GM12891 (cell line): Measurements from ENCODE around the gene MRPS21.
A peak's percentile ranks its signal among the peaks of the same experiment; 100 is the strongest.
"Not testable (repeated sequence)": the region's sequence is repeated elsewhere in the genome, so short reads cannot be mapped to it uniquely, and the experiment has no call there.

Source experiments
- DNase-seq: peaks from one replicate; pipeline ENCODE4 v3.0.0; 2011; ENCODE audit warnings: low spot score; ENCODE audit not compliant: insufficient read length
- FAIRE-seq: peaks from 2 replicates; lab custom pipeline; 2011; peaks lifted over from hg19 to GRCh38; lab: Jason Lieb, UNC
- PAX5 ChIP-seq: IDR thresholded peaks from 2 replicates; pipeline ENCODE4 v1.6.1; 2011; ENCODE audit warnings: low read length, moderate library complexity, mild to moderate bottlenecking; ENCODE audit not compliant: insufficient read depth, severe bottlenecking
- POLR2A ChIP-seq: IDR thresholded peaks from 2 replicates; pipeline ENCODE4 v1.6.1; 2011; ENCODE audit warnings: low read depth, low read length, control low read depth
- POLR2AphosphoS5 ChIP-seq: IDR thresholded peaks from 2 replicates; pipeline ENCODE4 v1.6.1; 2011; ENCODE audit warnings: low read depth, low read length, control low read depth
- POU2F2 ChIP-seq: IDR thresholded peaks from 2 replicates; pipeline ENCODE4 v1.6.1; 2011; ENCODE audit warnings: low read depth, mild to moderate bottlenecking, control low read depth, low read length, moderate library complexity
- SPI1 ChIP-seq: IDR thresholded peaks from 2 replicates; pipeline ENCODE4 v1.6.1; 2011; ENCODE audit warnings: low read depth, low read length, control low read depth
- TAF1 ChIP-seq: IDR thresholded peaks from 2 replicates; pipeline ENCODE4 v1.6.1; 2011; ENCODE audit warnings: low read depth, low read length, control low read depth

MRPS21 gene

GRCh38 chr1:150309758-150310508, 16.3 kb downstream of the MRPS21 start:
- DNase-seq, result no peak
- no peak for TF ChIP-seq POLR2AphosphoS5
- no peak for TF ChIP-seq TAF1
- TF ChIP-seq SPI1, result no peak
- no peak for TF ChIP-seq PAX5
- no peak for TF ChIP-seq POU2F2
- no peak for FAIRE-seq

GRCh38 chr1:150311762-150312161, 18.1 kb downstream of the MRPS21 start:
- DNase-seq (no peak), FAIRE-seq (no peak)
- TF ChIP-seq SPI1 (no peak), POLR2A (no peak), TAF1 (no peak), POU2F2 (no peak), PAX5 (no peak)

GRCh38 chr1:150314691-150315090, 21.0 kb downstream of the MRPS21 start:
- DNase-seq, FAIRE-seq: not testable (repeated sequence)

- TF ChIP-seq PAX5 (no peak), POLR2AphosphoS5 (no peak), POLR2A (no peak), POU2F2 (no peak), SPI1 (no peak), TAF1 (no peak)
- no peak for DNase-seq
- FAIRE-seq, result no peak
Observed at GRCh38 chr1:150320667-150320978, 27.0 kb downstream of the MRPS21 start.

- TF ChIP-seq SPI1 (no peak), TAF1 (no peak)
- DNase-seq (no peak), FAIRE-seq (no peak)
Observed at GRCh38 chr1:150321826-150322166, 28.1 kb downstream of the MRPS21 start.

GRCh38 chr1:150322310-150322709, 28.6 kb downstream of the MRPS21 start:
- no peak for DNase-seq
- FAIRE-seq, result peak; percentile 9
- no peak for TF ChIP-seq POU2F2
- TF ChIP-seq POLR2AphosphoS5, result no peak
- no peak for TF ChIP-seq SPI1
- TF ChIP-seq POLR2A, result no peak
- TF ChIP-seq TAF1, result no peak
- no peak for TF ChIP-seq PAX5

GRCh38 chr1:150332651-150333290, 39.1 kb downstream of the MRPS21 start:
- FAIRE-seq, result no peak
- TF ChIP-seq PAX5 (no peak), POLR2AphosphoS5 (no peak), SPI1 (no peak), POLR2A (no peak), TAF1 (no peak), POU2F2 (no peak)
- DNase-seq, result no peak

- DNase-seq (no peak), FAIRE-seq (no peak)
- TF ChIP-seq POU2F2 (no peak), PAX5 (no peak), POLR2A (no peak), POLR2AphosphoS5 (no peak), SPI1 (no peak), TAF1 (no peak)
Observed at GRCh38 chr1:150346316-150346715, 52.7 kb downstream of the MRPS21 start.

GRCh38 chr1:150352866-150353265, 59.2 kb downstream of the MRPS21 start:
- no peak for FAIRE-seq
- no peak for TF ChIP-seq POLR2AphosphoS5
- no peak for TF ChIP-seq SPI1
- no peak for TF ChIP-seq POLR2A
- no peak for TF ChIP-seq TAF1
- no peak for DNase-seq
